GM19238 (cell line): ENCODE results near the gene ANKS1B.
"Not testable (repeated sequence)": the region's sequence is repeated elsewhere in the genome, so short reads cannot be mapped to it uniquely, and the experiment has no call there.

ENCODE experiments used
- DNase-seq: peaks from one replicate; pipeline ENCODE4 v3.0.0; 2011; ENCODE audit warnings: low spot score; ENCODE audit not compliant: insufficient read length

Gene ANKS1B

DNA sequence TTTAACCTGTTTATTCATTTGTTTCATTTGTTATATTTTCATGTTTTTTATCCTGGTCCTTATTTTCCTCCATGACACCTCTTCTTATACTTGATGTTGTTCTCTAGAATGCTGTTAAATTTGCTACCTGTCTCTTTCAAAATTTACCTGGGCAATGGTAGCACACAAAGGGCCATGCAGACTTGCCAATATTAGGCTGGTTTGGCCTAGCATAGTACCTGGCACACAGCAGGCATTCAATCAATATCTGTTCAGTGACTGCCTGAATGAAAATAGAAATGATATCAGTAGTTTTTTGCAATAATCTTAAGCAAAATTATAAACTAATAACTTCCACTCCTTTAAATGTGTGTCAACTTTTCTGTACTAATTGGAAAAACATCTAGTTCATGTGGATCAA is 1014.5 kb downstream of the ANKS1B start:
- no peak for DNase-seq

DNA sequence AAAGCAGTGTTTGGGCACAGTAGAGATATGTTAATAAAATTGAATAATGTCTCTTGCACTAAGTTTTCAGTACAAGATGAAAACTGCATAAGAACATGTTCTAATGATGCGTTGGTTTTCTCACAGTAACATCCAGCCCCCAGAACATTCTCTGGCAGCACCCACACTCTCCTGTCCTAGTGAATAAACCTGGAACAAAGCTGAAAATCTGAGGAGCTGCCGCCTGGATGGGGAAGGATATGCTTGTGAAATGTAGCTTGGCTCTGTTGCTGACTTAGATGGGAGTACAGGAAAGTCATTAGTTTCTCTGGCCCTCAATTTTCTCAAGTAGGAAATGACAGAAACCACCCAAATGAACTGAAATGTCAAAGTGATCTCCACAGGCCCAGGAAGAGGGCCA is 1015.8 kb downstream of the ANKS1B start:
- no peak for DNase-seq

DNA sequence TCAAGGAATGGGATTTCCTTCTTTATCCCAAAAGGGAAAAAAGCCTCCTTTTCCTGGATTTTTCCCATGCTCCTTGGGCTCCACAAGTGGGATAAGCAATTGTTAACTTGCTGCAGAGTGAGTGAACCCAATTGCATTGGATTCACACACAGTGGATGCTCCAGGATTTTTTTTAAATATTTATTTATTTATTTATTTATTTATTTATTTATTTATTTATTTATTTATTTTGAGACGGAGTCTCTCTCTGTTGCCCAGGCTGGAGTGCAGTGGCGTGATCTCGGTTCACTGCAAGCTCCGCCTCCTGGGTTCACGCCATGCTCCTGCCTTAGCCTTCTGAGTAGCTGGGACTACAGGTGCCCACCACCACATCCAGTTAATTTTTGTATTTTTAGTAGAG is 1027.6 kb downstream of the ANKS1B start:
- not testable (repeated sequence) for DNase-seq

DNA sequence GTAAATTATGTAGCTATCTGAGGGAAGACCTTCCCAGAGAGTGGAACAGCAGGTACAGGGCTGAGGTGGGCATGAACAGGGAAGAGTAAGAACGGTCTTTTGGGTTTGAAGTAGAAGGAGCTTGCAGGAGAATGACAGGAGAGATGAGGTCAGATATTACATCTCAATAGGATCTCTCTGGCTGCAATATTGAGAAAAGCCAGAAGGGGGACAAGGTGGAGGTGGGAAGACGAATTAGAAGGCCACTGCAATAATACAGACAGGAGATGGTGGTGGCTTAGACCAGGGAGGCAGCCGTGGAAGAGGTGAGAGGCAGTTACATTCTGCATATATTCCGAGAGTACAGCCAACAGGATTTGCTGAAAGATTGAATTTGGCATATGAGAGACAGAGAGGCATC is 1029.5 kb downstream of the ANKS1B start:
- no peak for DNase-seq

DNA sequence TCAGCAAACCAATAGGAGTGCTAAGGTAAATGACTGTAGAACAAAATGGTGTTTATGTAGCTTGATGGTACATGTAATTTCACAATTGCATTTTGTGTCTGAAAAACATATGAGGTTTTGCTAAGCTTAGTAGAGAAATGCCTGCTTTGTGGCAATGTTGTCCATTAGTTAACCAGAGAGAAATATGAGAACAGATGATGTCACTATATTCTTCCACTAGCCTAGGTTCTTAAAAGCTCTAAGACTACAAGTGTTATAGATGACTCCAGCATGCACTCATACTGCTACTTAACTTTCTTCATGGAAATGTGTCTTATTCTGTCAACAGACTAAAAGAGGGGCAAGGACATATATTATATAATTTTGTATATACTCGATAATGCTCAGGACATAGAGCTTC is 1030.2 kb downstream of the ANKS1B start:
- no peak for DNase-seq

DNA sequence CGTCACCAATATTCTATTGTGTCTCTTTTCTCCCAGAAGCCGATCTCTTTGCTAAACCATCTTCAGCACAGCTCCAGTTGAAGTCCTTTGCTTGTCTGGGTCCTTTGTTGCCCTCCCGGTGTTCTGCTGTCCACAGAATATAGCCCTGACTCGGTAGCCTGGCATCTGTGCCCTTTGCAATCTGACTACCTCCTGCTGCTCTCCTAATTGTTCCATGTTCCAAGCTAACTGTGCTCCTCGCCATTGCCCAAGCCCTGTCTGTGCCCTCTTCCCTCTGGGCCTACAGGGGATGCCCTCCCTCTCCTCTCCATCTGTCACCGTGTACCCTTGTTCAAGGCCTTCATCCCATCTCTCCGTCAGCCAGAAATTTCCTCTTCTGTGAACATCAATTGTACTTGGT is 1033.3 kb downstream of the ANKS1B start:
- DNase-seq: no peak

DNA sequence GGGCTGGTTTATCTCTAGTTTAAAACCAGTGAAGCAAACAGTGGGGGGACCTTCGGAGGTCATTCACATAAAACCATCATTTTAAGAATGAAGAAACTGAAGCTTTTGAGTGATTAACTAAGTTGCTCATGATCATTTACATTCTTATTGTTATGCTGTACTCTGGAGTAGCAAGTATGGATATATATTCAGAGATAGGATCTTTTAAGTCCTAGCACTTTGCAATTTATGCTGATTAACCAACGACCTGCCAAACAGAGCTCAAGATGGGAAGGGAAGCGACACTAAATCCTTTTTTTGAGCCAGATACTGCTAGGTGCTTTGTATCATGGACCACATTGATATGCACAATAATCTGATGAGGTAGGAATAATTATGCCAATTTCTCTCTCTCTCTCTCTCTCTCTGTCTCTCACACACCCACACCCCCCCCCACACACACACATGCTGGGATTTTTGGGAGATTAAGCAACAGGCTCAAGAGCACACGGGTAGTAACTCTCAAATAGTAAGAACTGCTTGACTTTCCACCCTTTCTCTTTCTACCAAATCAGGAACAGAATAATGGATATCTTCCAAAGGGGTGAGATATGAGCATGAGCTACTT is 1036.3 kb downstream of the ANKS1B start:
- no peak for DNase-seq

DNA sequence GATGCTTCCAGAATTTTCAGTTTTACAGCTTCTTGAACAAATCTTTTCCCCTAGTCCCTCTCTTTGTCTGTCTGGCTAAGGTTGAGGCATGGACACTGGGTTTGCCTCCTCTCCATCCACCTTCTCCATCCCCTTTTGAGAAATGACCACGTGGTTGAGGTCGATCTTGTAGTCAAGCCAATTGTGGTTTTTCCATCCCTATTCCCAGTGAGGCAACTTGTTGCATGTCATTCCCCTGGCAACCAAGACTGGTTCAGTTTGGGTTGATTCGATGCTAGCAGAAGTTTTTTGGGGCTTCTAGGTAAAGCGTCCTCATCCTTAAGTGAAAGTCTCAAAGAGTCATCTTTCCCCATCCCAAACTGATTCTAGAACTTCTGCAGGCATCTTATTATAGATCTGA is 1038.9 kb downstream of the ANKS1B start:
- DNase-seq: no peak

DNA sequence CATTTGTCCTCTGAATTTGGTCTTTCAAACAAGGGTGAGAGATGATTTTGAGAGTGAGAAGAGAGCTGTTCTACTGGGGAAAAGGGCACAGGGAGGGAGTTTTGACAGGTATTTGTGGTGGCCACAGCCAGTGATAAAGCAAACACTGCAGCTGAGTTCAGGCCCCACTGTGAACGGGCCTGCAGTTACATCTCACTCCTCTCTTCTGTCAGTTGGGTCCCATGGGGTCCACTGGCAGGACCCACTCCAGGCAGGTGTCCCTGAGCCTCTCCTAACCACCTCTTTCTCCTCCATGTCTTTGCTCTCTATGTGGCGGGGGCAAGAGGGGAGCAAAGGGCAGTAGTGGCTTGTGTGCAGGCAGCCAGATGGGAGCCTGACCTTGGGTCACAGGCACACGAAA is 1044.8 kb downstream of the ANKS1B start:
- DNase-seq: no peak

DNA sequence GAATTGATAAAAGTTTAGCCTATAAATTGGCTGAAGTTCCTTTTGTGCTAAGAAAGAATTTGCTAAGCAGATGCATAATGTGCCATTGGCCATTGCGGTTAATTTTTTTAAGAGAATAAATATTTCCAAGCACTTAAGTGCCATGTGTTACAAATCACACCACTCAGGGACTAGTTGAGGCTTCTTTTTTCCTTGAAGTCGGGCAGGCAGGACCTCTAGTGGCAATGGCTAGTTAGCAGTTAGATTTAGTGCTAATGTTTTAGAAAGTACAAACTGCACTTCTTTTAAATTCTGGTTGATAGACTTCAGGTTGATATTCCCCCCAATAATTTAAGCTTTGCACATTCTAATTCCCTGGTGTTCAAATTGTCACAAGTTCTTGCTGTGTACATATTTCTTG is 1045.4 kb downstream of the ANKS1B start:
- no peak for DNase-seq

DNA sequence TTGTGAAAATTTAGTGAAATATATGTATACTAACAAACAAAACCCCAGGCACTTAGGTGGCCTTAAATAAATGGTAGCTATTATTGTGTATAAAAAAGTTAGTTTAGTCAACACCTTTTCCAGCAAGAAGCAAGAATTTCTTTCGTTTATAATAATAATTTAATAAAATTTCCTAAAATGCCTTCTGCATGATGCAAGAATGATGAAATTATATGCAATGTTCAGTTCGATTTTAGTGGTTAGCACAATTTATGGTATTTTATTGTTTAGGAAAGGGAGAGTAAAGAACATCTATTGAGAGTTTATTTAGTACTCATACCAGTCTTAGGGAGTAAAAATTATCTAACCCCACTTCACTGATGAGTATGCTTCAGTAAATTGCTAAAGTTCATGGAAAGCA is 1048.9 kb downstream of the ANKS1B start:
- DNase-seq: no peak

DNA sequence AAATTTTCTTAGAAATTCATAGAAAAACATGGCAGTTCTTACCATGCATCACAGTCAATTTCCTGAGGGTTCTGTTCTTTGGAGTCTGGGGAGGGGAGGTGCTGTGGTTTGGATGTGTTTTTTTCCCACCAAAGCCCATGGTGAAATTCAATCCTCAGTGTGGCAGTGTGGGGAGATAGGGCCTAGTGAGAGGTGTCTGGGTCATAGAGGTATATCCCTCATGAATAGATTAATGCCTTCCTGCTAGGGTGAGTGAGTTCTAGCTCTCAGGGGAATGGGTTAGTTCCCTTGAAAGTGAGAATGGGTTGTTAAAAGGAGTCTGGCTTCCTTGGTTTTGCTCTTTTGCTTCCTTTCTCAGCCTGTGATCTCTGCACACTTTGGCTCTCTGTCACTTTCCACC is 1061.9 kb downstream of the ANKS1B start:
- no peak for DNase-seq

DNA sequence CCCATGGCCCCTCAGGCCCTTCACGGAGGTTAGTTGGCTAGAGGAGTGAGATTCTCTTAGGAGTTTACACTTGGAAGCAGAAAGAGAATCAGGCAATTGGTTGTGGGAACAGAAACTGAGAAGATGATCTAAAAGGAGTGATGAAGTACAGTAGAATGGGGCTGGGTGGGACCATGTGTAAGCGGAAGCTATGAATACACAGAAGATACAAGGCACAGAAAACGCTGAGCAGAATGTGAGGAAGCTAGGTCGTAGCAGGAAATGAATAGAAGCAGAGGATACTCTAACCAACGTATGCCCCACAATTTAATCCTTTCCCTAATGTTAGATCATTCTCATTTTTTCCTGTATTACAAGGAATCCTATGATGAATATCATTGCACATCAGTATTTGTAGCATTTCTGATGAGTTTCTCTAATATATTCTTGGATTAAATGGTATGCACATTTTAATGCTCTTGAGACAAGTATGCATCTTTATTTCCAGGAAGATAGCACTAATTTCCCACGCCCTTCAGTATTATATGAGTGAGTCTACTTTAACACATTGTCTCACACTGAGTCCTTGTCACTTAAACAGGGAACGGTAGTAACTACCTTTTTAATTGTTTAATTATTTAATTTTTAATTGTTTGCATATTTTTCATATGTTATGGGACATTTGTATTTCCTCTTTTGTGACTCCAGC is 1066.4 kb downstream of the ANKS1B start:
- DNase-seq: no peak

DNA sequence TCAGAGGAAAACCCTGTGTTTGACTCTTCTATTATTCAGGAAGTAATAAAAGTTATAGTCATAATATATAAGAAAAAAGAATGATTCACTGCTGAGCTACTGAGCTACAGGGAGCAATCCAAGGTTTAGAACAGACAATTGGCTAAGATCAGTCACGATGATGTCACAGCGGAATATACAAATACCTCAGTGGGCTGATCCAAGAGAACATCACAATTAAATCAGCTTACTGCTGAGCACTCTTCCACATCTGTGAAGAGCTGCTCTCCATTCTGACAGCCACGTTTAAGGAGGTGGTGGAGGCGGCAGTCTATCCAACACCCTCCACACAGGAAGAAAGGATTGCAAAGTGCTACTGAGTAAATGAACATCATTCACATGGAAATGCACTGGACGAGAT is 1068.6 kb downstream of the ANKS1B start:
- no peak for DNase-seq

DNA sequence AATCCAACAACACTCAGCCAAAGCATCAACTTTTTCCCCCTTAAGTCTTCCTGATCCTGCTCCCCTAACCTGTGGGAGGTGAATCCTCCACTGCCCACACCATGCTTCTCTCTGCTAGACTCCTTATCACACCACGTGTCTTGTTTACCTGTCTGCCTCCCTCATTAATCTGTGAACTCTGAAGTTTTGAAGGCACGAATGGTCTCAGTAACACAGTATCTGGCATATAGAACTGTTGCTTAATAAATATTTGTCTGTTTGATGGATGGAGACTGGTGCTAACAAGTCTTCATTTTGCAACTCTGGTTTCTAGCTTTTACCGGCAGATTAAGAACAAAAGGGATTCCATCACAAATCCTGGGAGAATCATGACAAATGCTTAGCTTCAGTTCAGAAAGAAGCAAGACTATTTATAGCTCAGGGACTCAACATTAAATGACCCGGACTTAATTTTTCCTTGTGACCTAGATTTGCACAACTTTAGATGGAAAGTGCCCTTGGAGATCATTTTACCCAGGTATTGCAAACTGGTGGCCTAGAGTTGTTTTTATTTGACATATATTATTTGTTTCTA is 1072.2 kb downstream of the ANKS1B start:
- no peak for DNase-seq

DNA sequence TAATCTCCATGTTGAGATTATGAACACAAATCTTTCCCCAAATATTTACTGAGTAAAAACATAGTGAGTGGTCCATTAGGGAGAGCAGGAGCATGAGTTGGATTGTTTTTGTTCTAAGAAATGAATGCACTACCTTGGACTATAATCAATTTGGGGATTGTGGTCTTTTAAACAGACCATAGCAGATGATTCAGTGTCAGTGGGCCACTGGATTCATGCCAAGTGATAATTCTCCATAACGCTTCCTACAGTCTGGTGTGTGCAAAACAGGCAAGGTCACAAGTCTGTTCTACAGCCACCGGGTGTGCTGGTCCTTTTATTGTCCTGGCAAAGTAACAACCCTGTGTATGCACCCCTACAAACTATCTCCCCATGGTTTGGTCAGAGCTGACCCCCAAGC is 1073.3 kb downstream of the ANKS1B start:
- DNase-seq: no peak

DNA sequence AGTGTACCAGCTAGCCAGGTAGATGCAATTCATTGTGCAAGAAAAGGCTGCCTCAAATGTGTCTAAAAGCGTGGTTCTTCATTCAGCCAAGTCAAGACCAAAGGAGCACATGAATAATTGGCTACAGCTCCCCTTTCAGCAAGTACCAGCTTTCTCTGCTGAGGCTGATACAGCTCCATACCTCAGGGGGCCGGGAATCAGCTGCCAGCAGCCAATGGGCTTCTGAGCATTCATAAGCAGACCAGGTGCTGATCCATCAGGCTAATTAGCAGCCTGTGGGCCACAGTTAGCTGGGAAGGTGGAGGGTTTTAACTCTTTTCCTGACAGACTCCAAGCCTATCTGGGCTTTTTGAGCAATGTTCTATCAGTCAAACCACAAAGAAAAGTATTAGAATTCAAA is 1075.0 kb downstream of the ANKS1B start:
- no peak for DNase-seq

DNA sequence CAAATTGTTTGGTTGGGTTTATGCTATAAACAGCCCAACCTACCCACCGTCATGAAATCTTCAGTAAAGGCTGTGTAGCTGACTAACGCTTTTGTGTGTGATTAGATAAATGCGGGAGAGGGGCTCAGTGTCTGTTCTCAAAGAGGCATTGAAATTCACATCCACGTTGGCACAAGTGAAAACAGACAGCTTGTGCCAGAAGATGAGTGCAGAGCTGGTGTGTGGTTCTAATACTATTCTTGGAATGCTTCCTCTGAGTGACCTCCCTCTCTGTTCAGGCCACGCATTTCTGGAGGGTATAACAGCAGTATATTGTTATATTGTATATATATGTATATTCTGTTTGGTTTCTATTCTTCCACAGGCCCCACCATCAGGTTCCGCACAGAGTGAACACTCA is 1075.9 kb downstream of the ANKS1B start:
- no peak for DNase-seq

DNA sequence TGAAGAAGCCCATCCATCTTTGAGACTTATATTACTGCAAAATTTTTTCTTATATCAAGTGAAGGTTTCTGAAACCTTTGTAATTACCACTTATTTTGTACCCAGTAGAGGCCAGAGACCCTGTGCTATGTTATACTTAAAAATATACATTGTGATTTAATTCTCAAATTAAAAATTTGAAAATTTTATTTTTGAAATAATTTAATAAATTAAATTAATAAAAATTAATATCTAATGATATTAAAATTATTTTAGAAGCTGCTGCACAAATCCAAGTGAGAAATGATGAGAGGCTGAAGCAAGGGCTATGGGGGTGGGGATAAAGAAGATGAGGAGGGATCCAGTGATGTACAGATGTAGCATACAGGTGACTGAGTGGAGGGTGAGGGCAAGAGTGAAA is 1080.9 kb downstream of the ANKS1B start:
- no peak for DNase-seq

DNA sequence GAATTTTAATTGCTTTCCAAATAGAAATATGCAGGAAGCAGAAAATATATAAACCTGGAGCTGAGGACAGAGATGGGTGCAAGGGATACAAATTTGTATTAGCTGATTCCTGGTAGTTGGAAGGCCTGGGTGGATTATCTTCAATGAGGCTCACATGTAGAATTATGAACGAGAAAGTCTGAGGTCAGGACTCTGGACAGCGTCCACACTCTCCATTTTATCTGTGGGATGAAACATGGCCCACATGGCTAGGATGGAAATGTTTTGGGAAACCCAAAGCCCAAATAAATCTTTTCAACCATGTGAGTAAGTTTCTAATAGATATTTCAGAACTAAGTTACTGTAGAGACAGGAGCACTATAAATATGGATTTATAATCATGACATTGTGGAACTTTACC is 1083.5 kb downstream of the ANKS1B start:
- no peak for DNase-seq

DNA sequence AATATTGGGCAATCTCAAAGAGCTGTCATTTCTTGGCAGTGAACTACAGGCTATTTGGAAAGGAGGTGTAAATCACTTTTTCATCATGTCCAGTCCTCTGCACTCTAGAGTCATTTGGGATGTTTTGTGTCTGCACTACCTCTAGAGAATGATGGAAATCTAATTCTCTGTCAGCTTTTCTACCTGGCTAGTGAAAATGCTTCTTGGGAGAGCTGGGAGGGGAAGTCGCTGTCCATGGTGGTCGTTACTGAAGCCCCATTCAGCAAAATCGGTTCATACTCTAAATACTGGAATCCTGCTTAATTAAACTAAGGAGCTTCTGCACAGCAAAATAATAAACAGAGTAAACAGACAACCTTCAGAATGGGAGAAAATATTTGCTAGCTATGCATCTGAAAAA is 1087.8 kb downstream of the ANKS1B start:
- no peak for DNase-seq

DNA sequence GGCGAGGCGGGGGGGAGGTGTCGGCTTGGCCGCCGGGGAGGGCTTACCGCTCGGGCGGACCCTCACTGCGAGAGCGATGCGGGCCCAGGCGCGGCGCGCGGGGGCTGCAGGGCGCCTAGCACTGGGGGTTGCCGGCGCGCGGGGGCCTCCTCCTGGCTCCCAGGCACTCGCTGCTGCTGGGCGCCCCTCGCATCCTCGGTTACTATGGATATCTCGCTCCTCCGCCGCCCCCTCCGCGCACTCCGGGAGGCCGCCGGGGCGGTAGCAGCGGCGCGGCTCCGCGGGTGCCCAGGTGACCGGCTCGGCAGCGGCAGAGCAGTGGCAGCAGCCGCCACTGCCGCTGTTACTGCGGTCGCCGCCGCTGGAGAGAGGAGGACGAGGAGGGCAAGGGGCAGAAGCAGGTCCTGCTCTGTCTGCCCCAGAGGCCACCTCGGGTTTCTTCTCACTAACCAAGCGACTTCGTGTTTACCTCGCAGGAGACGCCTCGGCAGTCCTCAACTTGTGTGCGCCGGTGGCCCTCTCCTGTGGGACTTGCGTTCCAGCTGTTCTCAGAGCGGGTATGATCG is 1089.6 kb downstream of the ANKS1B start:
- no peak for DNase-seq
